GM19372 (cell line): Measurements from ENCODE around the gene SPSB2.
"Not testable (repeated sequence)": the region's sequence is repeated elsewhere in the genome, so short reads cannot be mapped to it uniquely, and the experiment has no call there.

Source experiments
- ATAC-seq: cut with Tn5 transposase; IDR thresholded peaks from one replicate; pipeline ENCODE4 v1.9.1; 2021; ENCODE audit warnings: mild to moderate bottlenecking, low read depth, moderate library complexity; ENCODE audit not compliant: unreplicated experiment

The SPSB2 gene

GRCh38 chr12:6871052-6871957 lies 1.8 kb downstream of the SPSB2 start:
- ATAC-seq, result no peak

GRCh38 chr12:6870304-6870703 lies 2.8 kb downstream of the SPSB2 start:
- not testable (repeated sequence) for ATAC-seq

- no peak for ATAC-seq
Measured at GRCh38 chr12:6869049-6870021, 3.8 kb downstream of the SPSB2 start.

- no peak for ATAC-seq
Measured at GRCh38 chr12:6868211-6869048, 4.7 kb downstream of the SPSB2 start.

GRCh38 chr12:6867413-6868210 lies 5.5 kb downstream of the SPSB2 start, which contains the start of gene TPI1:
Gene TPI1 (plus strand): TSS chr12:6867531. CDS start chr12:6867567, 36 bp downstream.
- peak; percentile 49 for ATAC-seq

- peak; percentile 7 for ATAC-seq
Measured at GRCh38 chr12:6866920-6867412, 6.1 kb downstream of the SPSB2 start.

- ATAC-seq, result no peak
Measured at GRCh38 chr12:6866163-6866919, 6.8 kb downstream of the SPSB2 start.

GRCh38 chr12:6865307-6865706 lies 7.8 kb downstream of the SPSB2 start:
- not testable (repeated sequence) for ATAC-seq

- ATAC-seq, result no peak
Measured at GRCh38 chr12:6863586-6864321, 9.3 kb downstream of the SPSB2 start.

- no peak for ATAC-seq
Measured at GRCh38 chr12:6863033-6863432, 10.1 kb downstream of the SPSB2 start.

- ATAC-seq, result no peak
Measured at GRCh38 chr12:6861391-6861790, 11.7 kb downstream of the SPSB2 start.

- ATAC-seq, result no peak
Measured at GRCh38 chr12:6860942-6861341, 12.2 kb downstream of the SPSB2 start.

GRCh38 chr12:6860116-6860515 lies 13.0 kb downstream of the SPSB2 start:
- ATAC-seq, result no peak

GRCh38 chr12:6858799-6859198 lies 14.3 kb downstream of the SPSB2 start:
- ATAC-seq, result no peak

- no peak for ATAC-seq
Measured at GRCh38 chr12:6855322-6855721, 17.8 kb downstream of the SPSB2 start.

- no peak for ATAC-seq
Measured at GRCh38 chr12:6854036-6854435, 19.1 kb downstream of the SPSB2 start.

GRCh38 chr12:6853626-6854025 lies 19.5 kb downstream of the SPSB2 start:
- no peak for ATAC-seq
